Stimulated activated memory B cell treated with anti-CD40 and anti-IgM and Interleukin-4, amounts not matched to agents 10 μg/mL and 1 μg/mL and 100 μg/mL, for 72 hours (primary cell): ENCODE results near the gene PRSS48.
"Not testable (repeated sequence)": the region's sequence is repeated elsewhere in the genome, so short reads cannot be mapped to it uniquely, and the experiment has no call there.

Source experiments
- ATAC-seq: fragments of 150-1000 bp; cut with Tn5 transposase; 2 replicates; pipeline ENCODE4 v1.10.0; 2021
- H3K27ac Mint-ChIP-seq: one replicate; pipeline ENCODE4 v1.8.0; 2022; ENCODE audit warnings: mild to moderate bottlenecking, mixed read lengths
- H3K27me3 Mint-ChIP-seq: one replicate; pipeline ENCODE4 v1.8.0; 2022; ENCODE audit warnings: mixed read lengths
- H3K36me3 Mint-ChIP-seq: one replicate; pipeline ENCODE4 v1.8.0; 2022; ENCODE audit warnings: mixed read lengths
- H3K4me1 Mint-ChIP-seq: one replicate; pipeline ENCODE4 v1.8.0; 2022; ENCODE audit warnings: mixed read lengths
- H3K4me3 Mint-ChIP-seq: one replicate; pipeline ENCODE4 v1.8.0; 2022; ENCODE audit warnings: mild to moderate bottlenecking, moderate library complexity, mixed read lengths
- H3K9me3 Mint-ChIP-seq: one replicate; pipeline ENCODE4 v1.8.0; 2022; ENCODE audit warnings: mixed read lengths

Gene PRSS48

GRCh38 chr4:151322161-151322560 lies 45.2 kb downstream of the PRSS48 start:
- H3K27ac Mint-ChIP-seq, ATAC-seq, H3K4me3 Mint-ChIP-seq, H3K9me3 Mint-ChIP-seq, H3K4me1 Mint-ChIP-seq, H3K36me3 Mint-ChIP-seq: not testable (repeated sequence)
- H3K27me3 Mint-ChIP-seq: peaks cover 51% of the 10 kb centered on the region

DNA sequence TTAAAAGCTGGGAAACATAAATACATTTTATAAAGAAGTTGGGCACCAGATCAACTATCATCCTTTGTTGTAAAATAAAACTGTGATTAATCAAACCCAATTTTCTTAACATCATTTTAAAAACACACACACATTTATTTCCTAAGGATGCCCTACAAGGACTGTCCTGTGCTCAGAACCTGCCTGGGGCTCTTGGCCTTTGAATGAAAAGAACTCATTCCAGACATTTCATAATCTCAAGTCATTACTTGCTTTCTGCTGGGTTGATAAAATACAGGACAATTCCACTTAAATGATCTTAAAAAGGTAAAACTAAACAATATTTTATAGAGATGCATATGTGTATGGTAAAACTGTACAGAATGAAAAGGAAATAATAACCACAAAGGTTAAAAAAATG lies 45.6 kb downstream of the PRSS48 start:
- no peak for ATAC-seq
- no peaks in the 10 kb centered on the region for H3K36me3 Mint-ChIP-seq
- H3K27ac Mint-ChIP-seq: no peak overlapping the region
- H3K9me3 Mint-ChIP-seq: peaks cover 3% of the 10 kb centered on the region
- no peak overlapping the region for H3K4me3 Mint-ChIP-seq
- H3K4me1 Mint-ChIP-seq: peaks cover 6% of the 10 kb centered on the region
- peaks cover 51% of the 10 kb centered on the region for H3K27me3 Mint-ChIP-seq

- peaks cover 6% of the 10 kb centered on the region for H3K4me1 Mint-ChIP-seq
- H3K36me3 Mint-ChIP-seq: no peaks in the 10 kb centered on the region
- H3K27me3 Mint-ChIP-seq: peaks cover 51% of the 10 kb centered on the region
- no peak overlapping the region for H3K27ac Mint-ChIP-seq
- H3K4me3 Mint-ChIP-seq: no peak overlapping the region
- H3K9me3 Mint-ChIP-seq: peaks cover 3% of the 10 kb centered on the region
- ATAC-seq: no peak
These were observed 46.7 kb downstream of the PRSS48 start for GRCh38 chr4:151323667-151324066.

DNA sequence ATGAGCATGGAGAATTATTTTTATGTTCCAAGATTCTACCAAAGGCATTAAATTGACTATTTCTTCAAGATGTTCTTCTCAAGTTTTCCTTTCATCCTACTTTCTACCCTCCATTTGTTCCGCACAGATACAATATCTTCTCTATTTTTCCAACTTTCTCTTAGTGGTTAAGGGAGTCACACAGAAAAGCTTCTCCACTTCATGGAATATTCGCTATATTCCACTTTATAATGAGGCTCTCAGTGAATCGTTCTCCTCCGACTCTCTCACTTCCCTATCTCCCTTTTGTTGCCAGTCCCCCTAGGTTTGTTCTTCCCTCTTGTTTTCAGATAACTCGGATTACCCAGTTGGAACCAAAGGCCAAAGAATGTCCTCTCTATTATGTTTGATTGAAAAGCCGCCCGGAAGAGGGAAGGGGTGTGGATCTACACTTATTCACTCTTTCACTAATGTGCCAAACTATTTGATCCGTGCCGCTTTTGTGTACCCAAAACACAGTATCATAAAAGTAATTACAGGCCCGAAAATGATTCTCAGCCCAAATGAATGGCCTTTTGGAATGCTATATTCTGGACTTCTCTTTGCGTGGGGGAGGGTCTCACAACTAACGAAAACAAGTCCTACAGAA lies 47.3 kb downstream of the PRSS48 start:
- Mint-ChIP-seq H3K4me1 (peaks cover 6% of the 10 kb centered on the region), H3K27me3 (peaks cover 51% of the 10 kb centered on the region), H3K4me3 (no peak overlapping the region), H3K27ac (no peak overlapping the region), H3K36me3 (no peaks in the 10 kb centered on the region), H3K9me3 (peaks cover 7% of the 10 kb centered on the region)
- no peak for ATAC-seq

DNA sequence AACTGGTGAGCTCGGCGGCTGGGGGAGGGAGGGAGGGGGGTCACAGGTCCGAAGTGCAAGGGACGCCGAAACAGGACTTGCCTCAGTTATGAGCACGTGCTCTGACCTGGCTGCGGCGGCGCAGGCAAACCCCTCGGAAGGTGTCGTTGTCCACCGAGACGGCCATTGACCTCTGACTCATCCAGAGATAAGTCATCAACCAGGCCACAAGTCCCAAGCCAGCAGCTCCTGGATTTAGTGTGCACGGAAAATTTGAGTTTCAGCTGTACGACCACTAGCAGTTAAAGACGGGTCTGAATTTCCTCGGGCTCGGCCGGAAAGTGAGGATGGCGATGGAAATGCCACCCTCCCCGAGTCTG lies 47.8 kb downstream of the PRSS48 start:
- H3K9me3 Mint-ChIP-seq: peaks cover 7% of the 10 kb centered on the region
- H3K27me3 Mint-ChIP-seq: peaks cover 48% of the 10 kb centered on the region
- ATAC-seq: peak; percentile 39
- H3K4me3 Mint-ChIP-seq: no peak overlapping the region
- H3K4me1 Mint-ChIP-seq: peaks cover 6% of the 10 kb centered on the region
- no peak overlapping the region for H3K27ac Mint-ChIP-seq
- H3K36me3 Mint-ChIP-seq: no peaks in the 10 kb centered on the region

DNA sequence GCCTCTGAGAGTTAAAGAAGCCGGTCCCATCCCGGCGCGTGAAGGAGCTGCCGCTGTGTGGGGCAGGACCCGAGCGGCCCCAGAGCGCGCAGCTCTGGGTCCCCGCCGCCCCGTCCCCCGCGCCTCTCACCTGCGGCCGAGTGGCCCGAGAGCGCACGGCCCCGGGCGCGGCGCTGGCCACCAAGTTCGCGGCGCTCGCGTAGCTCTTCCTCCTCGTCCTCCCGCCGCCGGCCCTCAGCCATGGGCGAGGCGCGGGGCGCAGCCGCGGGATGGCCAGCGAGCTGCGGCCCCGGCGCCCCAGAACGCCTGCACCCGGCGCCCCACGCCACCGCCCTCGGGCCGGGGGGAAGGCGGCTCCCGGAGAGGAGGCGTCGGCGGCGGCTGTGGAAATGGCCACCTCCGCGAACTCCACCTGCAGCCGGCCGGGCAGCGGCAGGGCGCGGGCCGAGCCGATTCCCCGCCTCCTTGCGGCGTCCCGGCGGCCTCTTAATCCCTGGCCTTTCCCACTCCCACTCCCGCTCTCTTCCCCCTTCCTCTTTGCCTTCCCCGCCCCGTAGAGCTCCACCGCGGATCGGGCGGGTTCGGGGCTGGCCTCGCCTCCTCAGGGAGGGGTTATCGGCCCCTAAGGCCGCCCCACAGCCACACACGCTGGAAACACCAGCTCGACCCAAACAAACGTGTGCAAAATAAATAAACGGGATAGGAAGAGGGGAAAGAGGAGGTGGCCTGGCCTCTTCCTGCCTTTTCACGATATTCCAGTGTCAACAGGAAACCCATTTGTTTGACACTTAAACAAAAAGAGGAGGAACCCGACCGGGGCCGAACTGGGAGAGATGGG lies 48.4 kb downstream of the PRSS48 start, which contains the start of gene SH3D19:
TSS of gene SH3D19 (minus strand) at position 495 of the 838 bp plus-strand sequence. CDS start at position 242, 253 bp downstream.
- Mint-ChIP-seq H3K27me3 (peaks cover 42% of the 10 kb centered on the region), H3K4me1 (peaks cover 6% of the 10 kb centered on the region), H3K9me3 (peaks cover 7% of the 10 kb centered on the region)

GRCh38 chr4:151325949-151326246 lies 48.9 kb downstream of the PRSS48 start:
- ATAC-seq: no peak
- Mint-ChIP-seq H3K4me1 (peaks cover 6% of the 10 kb centered on the region), H3K27ac (no peak overlapping the region), H3K4me3 (no peak overlapping the region), H3K27me3 (peaks cover 40% of the 10 kb centered on the region), H3K9me3 (peaks cover 10% of the 10 kb centered on the region), H3K36me3 (no peaks in the 10 kb centered on the region)

More for the DNA sequence above, 48.4 kb downstream of the PRSS48 start, which contains the start of gene SH3D19:
- Mint-ChIP-seq H3K27ac (no peak within 1 kb of the TSS), H3K36me3 (no peaks in the 10 kb centered on the region), H3K4me3 (peak within 1 kb of the TSS; percentile 70)
- ATAC-seq: peak; percentile 36

DNA sequence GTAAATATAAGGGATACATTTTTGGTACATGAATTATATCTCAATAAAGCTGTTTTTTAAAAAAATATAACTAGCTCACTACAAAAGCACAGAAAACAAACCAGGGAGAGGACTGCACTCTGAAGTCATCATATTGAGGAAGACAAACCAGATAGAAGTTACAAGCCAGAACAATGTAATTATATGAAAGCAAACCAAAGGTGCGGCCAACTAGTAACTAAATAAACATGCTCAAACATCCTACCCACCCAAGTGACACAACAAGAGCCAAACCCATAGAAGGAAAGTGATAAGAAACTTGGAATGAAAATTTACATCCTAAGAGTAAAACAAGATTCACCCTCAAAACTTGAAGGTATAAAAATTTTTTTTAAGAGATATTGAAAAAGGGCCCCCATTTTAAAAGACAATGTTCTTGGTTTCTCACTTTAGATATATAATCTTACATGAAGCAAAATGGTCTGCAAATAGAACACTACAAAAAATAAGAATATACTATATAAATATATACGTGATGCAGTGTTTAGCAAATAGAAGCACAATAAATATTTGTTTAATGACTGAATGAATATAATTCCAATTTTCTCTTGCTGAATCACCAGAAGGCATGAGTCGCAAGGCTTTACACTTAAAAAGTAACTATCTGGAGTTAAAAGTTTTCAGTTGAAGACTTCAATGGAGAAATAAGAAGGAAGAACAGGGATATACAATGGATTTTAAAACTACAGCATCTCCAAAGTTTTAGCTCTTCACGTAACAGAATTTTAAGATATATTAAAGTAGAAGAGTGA lies 52.5 kb downstream of the PRSS48 start:
- Mint-ChIP-seq H3K36me3 (no peaks in the 10 kb centered on the region), H3K4me1 (peaks cover 6% of the 10 kb centered on the region), H3K4me3 (no peak overlapping the region), H3K27ac (no peak overlapping the region), H3K27me3 (peaks cover 18% of the 10 kb centered on the region), H3K9me3 (peaks cover 11% of the 10 kb centered on the region)
- no peak for ATAC-seq

DNA sequence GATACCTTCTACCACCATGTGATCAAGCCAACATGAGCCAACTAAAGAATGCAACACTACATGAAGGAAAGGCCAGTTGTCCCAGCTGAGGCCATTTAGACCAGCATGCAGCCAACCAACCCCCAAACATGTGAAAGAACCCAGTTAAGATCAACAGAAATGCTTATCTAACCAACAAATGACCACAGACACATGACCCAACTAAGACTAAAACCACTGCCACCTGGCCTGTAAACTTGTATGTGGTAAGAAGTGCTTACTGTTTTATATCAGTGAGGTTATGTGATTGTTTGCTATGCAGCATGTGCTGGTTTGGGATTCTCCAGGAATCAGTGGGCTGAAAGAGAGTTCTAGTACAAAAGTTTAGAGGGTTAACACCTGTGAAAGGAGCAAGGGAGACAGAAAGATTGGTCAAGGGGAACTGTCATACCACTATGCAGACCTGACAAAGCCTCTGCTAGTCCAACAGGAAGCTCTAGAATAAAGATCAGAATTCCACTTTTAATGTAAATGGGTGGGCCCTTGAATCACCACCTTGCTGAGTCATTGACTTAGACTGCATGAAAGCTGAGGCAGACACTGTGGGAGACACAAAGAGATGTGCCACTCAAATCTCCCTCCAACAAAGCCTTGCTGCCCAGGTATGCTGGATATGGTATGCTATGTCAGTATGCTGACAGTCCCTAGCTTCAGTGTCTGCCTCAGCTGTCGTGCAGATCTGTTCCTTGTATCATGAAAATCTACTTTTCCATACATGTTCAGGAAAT lies 54.5 kb downstream of the PRSS48 start:
- Mint-ChIP-seq H3K27me3 (peaks cover under 1% of the 10 kb centered on the region), H3K9me3 (peaks cover 8% of the 10 kb centered on the region), H3K4me3 (no peak overlapping the region), H3K27ac (no peak overlapping the region), H3K4me1 (no peaks in the 10 kb centered on the region), H3K36me3 (no peaks in the 10 kb centered on the region)
- ATAC-seq: no peak

DNA sequence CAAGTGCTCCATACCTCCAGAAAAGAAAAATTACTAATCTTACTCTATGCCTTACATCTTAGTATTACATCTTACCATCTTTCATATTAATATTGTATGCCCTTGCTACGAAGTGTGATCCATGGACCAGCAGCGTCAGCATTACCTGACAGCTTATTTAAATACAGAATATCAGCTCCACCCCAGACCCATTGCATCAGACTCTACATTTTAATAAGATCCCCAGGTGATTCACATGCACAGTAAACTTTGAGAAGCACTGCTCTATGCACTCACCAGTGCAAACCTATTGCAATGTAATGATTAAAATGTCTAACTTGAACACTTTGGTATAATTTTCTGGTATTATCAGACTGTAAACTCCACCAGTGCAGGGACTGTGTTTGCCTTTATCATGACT lies 62.5 kb downstream of the PRSS48 start:
- Mint-ChIP-seq H3K27ac (no peak overlapping the region), H3K4me1 (no peaks in the 10 kb centered on the region), H3K4me3 (no peak overlapping the region), H3K36me3 (no peaks in the 10 kb centered on the region), H3K9me3 (peaks cover 3% of the 10 kb centered on the region), H3K27me3 (peaks cover 17% of the 10 kb centered on the region)
- no peak for ATAC-seq

DNA sequence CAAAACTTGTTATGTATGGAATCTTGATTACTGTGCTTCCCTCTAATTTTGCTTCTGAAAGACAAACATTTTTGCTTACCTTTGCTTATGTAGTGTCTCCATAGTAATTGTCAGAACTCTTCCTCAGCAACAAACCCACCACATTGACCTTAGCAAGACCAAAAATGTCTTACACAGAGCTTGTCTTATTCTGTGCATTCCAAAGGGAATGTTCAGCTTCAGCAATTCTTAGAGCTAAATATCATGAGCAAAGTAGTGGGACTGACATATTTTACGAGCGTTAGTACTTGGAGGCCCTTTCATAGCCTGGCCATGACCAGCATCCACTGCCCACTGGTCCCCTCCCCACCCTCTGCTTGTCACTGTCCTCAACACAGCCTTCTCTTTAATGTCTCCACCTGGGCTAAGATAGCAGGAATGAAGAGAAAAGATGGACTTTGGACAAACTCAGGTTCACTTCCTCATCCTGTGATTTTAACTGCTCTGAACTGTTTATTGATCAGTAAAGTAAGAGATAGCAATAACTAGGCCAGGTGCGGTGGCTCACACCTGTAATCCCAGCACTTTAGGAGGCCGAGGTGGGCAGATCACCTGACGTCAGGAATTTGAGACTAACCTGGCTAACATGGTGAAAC lies 63.9 kb downstream of the PRSS48 start:
- Mint-ChIP-seq H3K4me3 (no peak overlapping the region), H3K36me3 (no peaks in the 10 kb centered on the region), H3K4me1 (no peaks in the 10 kb centered on the region), H3K27me3 (peaks cover 17% of the 10 kb centered on the region), H3K27ac (no peak overlapping the region), H3K9me3 (peaks cover 6% of the 10 kb centered on the region)
- no peak for ATAC-seq
